HepG2 (cell line): Measurements from ENCODE around the gene DLL1. TPM values are rescaled to one million over a fixed set of nuclear protein-coding genes. Genes with fewer than 3 reads are reported as not detected.

ENCODE experiments used
- FLYWCH1 ChIP-seq: sonication (generic); formaldehyde crosslinking; IDR thresholded peaks from 2 replicates; pipeline ENCODE4 v1.8.1; 2023; ENCODE audit warnings: mild to moderate bottlenecking, missing genetic modification reagents
- HMG20B ChIP-seq: conservative IDR thresholded peaks from 2 replicates; pipeline ENCODE4 v1.6.1; 2016; ENCODE audit warnings: missing genetic modification reagents, missing compliant biosample characterization
- MXI1 ChIP-seq: IDR thresholded peaks from 3 replicates; pipeline ENCODE4 v1.6.1; 2012; ENCODE audit warnings: low read depth, low read length, inconsistent platforms, borderline replicate concordance
- SIN3A ChIP-seq: IDR thresholded peaks from 2 replicates; pipeline ENCODE4 v1.6.1; 2011; ENCODE audit warnings: low read depth, mild to moderate bottlenecking, control low read depth, low read length, borderline replicate concordance
- SKI ChIP-seq: fragments of 450-650 bp; IDR thresholded peaks from one replicate; pipeline ENCODE4 v1.6.1; 2018; ENCODE audit warnings: mild to moderate bottlenecking; ENCODE audit not compliant: partially characterized antibody
- SMARCE1 ChIP-seq: fragments of 450-650 bp; IDR thresholded peaks from 2 replicates; pipeline ENCODE4 v1.6.1; 2017; ENCODE audit warnings: borderline replicate concordance
- WIZ ChIP-seq: sonication (generic); formaldehyde crosslinking; IDR thresholded peaks from 2 replicates; pipeline ENCODE4 v1.5.1; 2020; ENCODE audit warnings: mild to moderate bottlenecking, missing genetic modification reagents
- XRCC5 ChIP-seq: fragments of 200-400 bp; formaldehyde crosslinking; optimal IDR thresholded peaks from 2 replicates; pipeline ENCODE3; 2017; ENCODE audit warnings: mild to moderate bottlenecking, low read length
- ZNF44 ChIP-seq: sonication (generic); formaldehyde crosslinking; IDR thresholded peaks from 2 replicates; pipeline ENCODE4 v1.5.1; 2020; ENCODE audit warnings: mild to moderate bottlenecking, missing genetic modification reagents
- ZNF652 ChIP-seq: IDR thresholded peaks from 2 replicates; pipeline ENCODE4 v1.6.1; 2016; ENCODE audit warnings: low read depth, borderline replicate concordance
- ZNF879 ChIP-seq: sonication (generic); formaldehyde crosslinking; IDR thresholded peaks from 2 replicates; pipeline ENCODE4 v1.8.1; 2023; ENCODE audit warnings: missing genetic modification reagents
- polyA plus RNA-seq, 8 experiments: library from polyadenylated mRNA; depleted of rRNA in 3 of 8; stranded (reverse) in 7 of 8; unstranded in 1 of 8; fragments of >200 nt; fragmentation: Illumina TruSeq in 4 of 8; extraction: Trizol in 4 of 8; gene quantifications; 2 replicates each; pipeline versions ENCODE4 v1.2.1 to v1.2.3, GENCODE V29; 2011 to 2016; ENCODE audit warnings: low read depth in 4 of 8, missing spikeins in 1 of 8, mixed read lengths in 1 of 8; ENCODE audit not compliant: insufficient read depth in 1 of 8
- total RNA-seq, 5 experiments: library from RNA; depleted of rRNA; stranded (reverse); fragments of >200 nt; fragmentation: Illumina TruSeq; extraction: Trizol; gene quantifications; 2 replicates each; pipeline ENCODE4 v1.2.3, GENCODE V29; 2016; ENCODE audit warnings: low read depth in 1 of 5
- TF ChIP-seq, protein P1 (sequence below): sonication (generic); formaldehyde crosslinking; IDR thresholded peaks from 2 replicates; pipeline ENCODE4 v1.4.0; 2020; ENCODE audit warnings: mild to moderate bottlenecking, missing genetic modification reagents
- TF ChIP-seq, protein P2 (sequence below): sonication (generic); formaldehyde crosslinking; IDR thresholded peaks from 2 replicates; pipeline ENCODE4 v1.8.0; 2022; ENCODE audit warnings: missing genetic modification reagents, low read depth, mild to moderate bottlenecking, borderline replicate concordance
- TF ChIP-seq, protein P3 (sequence below): sonication (generic); formaldehyde crosslinking; IDR thresholded peaks from 2 replicates; pipeline ENCODE4 v1.4.0; 2020; ENCODE audit warnings: mild to moderate bottlenecking, missing genetic modification reagents
- TF ChIP-seq, protein P4 (sequence below), 2 experiments: sonication (generic) in 1 of 2; formaldehyde crosslinking in 1 of 2; IDR thresholded peaks; 2 replicates each; pipeline versions ENCODE4 v1.5.1 to v1.6.1; 2011 to 2020; ENCODE audit warnings: borderline replicate concordance in 1 of 2, low read depth in 1 of 2, low read length in 1 of 2, mild to moderate bottlenecking in 1 of 2, missing genetic modification reagents in 1 of 2, moderate library complexity in 1 of 2
- TF ChIP-seq, protein P5 (sequence below): sonication (generic); formaldehyde crosslinking; IDR thresholded peaks from 2 replicates; pipeline ENCODE4 v1.8.0; 2022; ENCODE audit warnings: mild to moderate bottlenecking, missing genetic modification reagents

The DLL1 gene
- total and polyA plus RNA-seq, 2 of the 13 experiments (the other 11 are each of a cell fraction or from before 2014, with no cell fraction given) = not detected

DNA sequence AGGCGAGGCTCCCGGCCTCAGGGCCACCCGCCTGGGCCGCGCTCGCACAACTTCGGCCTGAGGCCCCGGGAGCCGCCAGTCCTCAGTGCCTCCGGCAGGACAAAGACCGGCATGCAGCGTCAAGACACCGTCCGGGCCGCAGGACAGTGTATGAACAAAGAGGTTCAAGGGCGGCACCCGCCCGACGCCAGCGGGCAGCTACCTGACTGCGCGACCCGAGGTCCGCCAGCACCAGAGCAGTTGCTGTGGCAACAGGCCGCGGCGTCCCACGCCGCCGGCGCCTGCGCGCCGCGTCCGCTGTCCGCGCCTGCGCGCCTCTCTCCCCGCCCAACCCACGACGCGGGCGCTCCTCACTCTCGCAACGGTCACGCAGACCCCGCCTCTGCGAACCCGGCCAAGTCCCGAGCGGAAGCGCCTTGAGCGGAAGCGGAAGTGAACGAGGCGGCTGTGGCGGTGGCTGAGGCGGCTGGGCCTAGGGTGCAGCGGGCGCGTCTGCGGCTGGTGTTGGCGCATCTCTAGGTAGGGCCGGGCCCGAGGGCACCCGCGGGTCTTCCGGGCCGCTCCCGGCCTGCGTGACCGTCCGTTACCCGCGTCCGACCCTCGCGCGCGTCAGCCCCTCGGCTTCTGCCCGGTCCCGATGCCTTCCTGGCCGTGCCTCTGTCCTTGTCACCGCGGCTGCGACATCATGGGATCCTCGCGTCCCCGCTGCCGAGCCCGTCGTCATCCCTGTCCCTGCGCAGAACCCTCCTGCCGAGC lies 15.6 kb upstream of the DLL1 start, which contains the start of gene FAM120B (continued):
- TF ChIP-seq, protein P1, sequence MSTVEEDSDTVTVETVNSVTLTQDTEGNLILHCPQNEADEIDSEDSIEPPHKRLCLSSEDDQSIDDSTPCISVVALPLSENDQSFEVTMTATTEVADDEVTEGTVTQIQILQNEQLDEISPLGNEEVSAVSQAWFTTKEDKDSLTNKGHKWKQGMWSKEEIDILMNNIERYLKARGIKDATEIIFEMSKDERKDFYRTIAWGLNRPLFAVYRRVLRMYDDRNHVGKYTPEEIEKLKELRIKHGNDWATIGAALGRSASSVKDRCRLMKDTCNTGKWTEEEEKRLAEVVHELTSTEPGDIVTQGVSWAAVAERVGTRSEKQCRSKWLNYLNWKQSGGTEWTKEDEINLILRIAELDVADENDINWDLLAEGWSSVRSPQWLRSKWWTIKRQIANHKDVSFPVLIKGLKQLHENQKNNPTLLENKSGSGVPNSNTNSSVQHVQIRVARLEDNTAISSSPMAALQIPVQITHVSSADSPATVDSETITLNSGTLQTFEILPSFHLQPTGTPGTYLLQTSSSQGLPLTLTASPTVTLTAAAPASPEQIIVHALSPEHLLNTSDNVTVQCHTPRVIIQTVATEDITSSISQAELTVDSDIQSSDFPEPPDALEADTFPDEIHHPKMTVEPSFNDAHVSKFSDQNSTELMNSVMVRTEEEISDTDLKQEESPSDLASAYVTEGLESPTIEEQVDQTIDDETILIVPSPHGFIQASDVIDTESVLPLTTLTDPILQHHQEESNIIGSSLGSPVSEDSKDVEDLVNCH (CRISPR knock-in tag) = 0 out of 2 replicates have a peak, but pooled peaks have one; percentile 13
- TF ChIP-seq, protein P2, sequence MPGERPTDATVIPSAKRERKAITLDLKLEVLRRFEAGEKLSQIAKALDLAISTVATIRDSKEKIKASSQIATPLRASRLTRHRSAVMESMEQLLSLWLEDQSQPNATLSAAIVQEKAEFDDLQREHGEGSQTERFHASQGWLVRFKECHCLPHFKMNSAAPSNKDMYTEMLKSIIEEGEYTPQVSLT (CRISPR knock-in tag) = no peak; the same call in 1 of the 2 replicates
- TF ChIP-seq WIZ (CRISPR knock-in tag) (peak; percentile 89), SMARCE1 (no peak), SKI (no peak), MXI1 (peak; percentile 99), HMG20B (CRISPR knock-in tag) (0 out of 2 replicates have a peak, but pooled peaks have one; percentile 33), XRCC5 (peak; percentile 46), SIN3A (peak; percentile 94; the same call in 1 of the 2 replicates), ZNF44 (CRISPR knock-in tag) (0 out of 2 replicates have a peak, but pooled peaks have one; percentile 72), ZNF879 (CRISPR knock-in tag) (peak; percentile 89; the same call in 1 of the 2 replicates), FLYWCH1 (CRISPR knock-in tag) (no peak), ZNF652 (CRISPR knock-in tag) (no peak)
- TF ChIP-seq, protein P3, sequence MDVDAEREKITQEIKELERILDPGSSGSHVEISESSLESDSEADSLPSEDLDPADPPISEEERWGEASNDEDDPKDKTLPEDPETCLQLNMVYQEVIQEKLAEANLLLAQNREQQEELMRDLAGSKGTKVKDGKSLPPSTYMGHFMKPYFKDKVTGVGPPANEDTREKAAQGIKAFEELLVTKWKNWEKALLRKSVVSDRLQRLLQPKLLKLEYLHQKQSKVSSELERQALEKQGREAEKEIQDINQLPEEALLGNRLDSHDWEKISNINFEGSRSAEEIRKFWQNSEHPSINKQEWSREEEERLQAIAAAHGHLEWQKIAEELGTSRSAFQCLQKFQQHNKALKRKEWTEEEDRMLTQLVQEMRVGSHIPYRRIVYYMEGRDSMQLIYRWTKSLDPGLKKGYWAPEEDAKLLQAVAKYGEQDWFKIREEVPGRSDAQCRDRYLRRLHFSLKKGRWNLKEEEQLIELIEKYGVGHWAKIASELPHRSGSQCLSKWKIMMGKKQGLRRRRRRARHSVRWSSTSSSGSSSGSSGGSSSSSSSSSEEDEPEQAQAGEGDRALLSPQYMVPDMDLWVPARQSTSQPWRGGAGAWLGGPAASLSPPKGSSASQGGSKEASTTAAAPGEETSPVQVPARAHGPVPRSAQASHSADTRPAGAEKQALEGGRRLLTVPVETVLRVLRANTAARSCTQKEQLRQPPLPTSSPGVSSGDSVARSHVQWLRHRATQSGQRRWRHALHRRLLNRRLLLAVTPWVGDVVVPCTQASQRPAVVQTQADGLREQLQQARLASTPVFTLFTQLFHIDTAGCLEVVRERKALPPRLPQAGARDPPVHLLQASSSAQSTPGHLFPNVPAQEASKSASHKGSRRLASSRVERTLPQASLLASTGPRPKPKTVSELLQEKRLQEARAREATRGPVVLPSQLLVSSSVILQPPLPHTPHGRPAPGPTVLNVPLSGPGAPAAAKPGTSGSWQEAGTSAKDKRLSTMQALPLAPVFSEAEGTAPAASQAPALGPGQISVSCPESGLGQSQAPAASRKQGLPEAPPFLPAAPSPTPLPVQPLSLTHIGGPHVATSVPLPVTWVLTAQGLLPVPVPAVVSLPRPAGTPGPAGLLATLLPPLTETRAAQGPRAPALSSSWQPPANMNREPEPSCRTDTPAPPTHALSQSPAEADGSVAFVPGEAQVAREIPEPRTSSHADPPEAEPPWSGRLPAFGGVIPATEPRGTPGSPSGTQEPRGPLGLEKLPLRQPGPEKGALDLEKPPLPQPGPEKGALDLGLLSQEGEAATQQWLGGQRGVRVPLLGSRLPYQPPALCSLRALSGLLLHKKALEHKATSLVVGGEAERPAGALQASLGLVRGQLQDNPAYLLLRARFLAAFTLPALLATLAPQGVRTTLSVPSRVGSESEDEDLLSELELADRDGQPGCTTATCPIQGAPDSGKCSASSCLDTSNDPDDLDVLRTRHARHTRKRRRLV = no peak
- TF ChIP-seq, protein P4, sequence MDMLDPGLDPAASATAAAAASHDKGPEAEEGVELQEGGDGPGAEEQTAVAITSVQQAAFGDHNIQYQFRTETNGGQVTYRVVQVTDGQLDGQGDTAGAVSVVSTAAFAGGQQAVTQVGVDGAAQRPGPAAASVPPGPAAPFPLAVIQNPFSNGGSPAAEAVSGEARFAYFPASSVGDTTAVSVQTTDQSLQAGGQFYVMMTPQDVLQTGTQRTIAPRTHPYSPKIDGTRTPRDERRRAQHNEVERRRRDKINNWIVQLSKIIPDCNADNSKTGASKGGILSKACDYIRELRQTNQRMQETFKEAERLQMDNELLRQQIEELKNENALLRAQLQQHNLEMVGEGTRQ (IDR thresholded peaks at IDR 0.05; ENCODE audit: low read depth, low read length) = no peak
- TF ChIP-seq, protein P4 (CRISPR knock-in tag; IDR thresholded peaks at IDR 0.05; ENCODE audit: borderline replicate concordance) = no peak; the same call in 1 of the 2 replicates
- TF ChIP-seq, protein P5, sequence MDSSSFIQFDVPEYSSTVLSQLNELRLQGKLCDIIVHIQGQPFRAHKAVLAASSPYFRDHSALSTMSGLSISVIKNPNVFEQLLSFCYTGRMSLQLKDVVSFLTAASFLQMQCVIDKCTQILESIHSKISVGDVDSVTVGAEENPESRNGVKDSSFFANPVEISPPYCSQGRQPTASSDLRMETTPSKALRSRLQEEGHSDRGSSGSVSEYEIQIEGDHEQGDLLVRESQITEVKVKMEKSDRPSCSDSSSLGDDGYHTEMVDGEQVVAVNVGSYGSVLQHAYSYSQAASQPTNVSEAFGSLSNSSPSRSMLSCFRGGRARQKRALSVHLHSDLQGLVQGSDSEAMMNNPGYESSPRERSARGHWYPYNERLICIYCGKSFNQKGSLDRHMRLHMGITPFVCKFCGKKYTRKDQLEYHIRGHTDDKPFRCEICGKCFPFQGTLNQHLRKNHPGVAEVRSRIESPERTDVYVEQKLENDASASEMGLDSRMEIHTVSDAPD (CRISPR knock-in tag) = peak; percentile 77; the same call in 1 of the 2 replicates
